EL (cell line): ENCODE data around the gene SPTB.

Experiments used
- DNase-seq: peaks from one replicate; pipeline ENCODE4 v3.0.0-alpha.2; 2016

SPTB gene

GRCh38 chr14:64816221-64816783 lies 63.4 kb downstream of the SPTB start:
- no peak for DNase-seq

GRCh38 chr14:64815257-64815656 lies 64.5 kb downstream of the SPTB start:
- no peak for DNase-seq

GRCh38 chr14:64812412-64812811 lies 67.3 kb downstream of the SPTB start:
- DNase-seq = no peak

- peak; percentile 19 for DNase-seq
These were observed 68.0 kb downstream of the SPTB start for GRCh38 chr14:64811676-64812075.

- no peak for DNase-seq
These were observed 71.3 kb downstream of the SPTB start for GRCh38 chr14:64808449-64808848.

- peak; percentile 14 for DNase-seq
These were observed 72.2 kb downstream of the SPTB start for GRCh38 chr14:64807551-64807950.

- DNase-seq = peak; percentile 26
These were observed 72.7 kb downstream of the SPTB start for GRCh38 chr14:64806862-64807495.

GRCh38 chr14:64806202-64806861 lies 73.4 kb downstream of the SPTB start:
- DNase-seq = peak; percentile 96

GRCh38 chr14:64805646-64806045 lies 74.1 kb downstream of the SPTB start:
- DNase-seq = peak; percentile 83

GRCh38 chr14:64804754-64805260 lies 74.9 kb downstream of the SPTB start:
- no peak for DNase-seq

- peak; percentile 41 for DNase-seq
These were observed 77.9 kb downstream of the SPTB start for GRCh38 chr14:64801800-64802199.

- no peak for DNase-seq
These were observed 78.7 kb downstream of the SPTB start for GRCh38 chr14:64801046-64801445.

GRCh38 chr14:64800000-64800399 lies 79.7 kb downstream of the SPTB start:
- DNase-seq = peak; percentile 56

GRCh38 chr14:64799555-64799954 lies 80.2 kb downstream of the SPTB start:
- no peak for DNase-seq

GRCh38 chr14:64796369-64796768 lies 83.3 kb downstream of the SPTB start:
- DNase-seq = no peak

- DNase-seq = no peak
These were observed 83.8 kb downstream of the SPTB start for GRCh38 chr14:64795921-64796320.

GRCh38 chr14:64795211-64795610 lies 84.5 kb downstream of the SPTB start:
- DNase-seq = no peak

GRCh38 chr14:64792871-64793560 lies 86.7 kb downstream of the SPTB start:
- DNase-seq = no peak

- DNase-seq = no peak
These were observed 87.5 kb downstream of the SPTB start for GRCh38 chr14:64792231-64792630.

GRCh38 chr14:64790478-64790877 lies 89.2 kb downstream of the SPTB start:
- no peak for DNase-seq

- DNase-seq = no peak
These were observed 90.0 kb downstream of the SPTB start for GRCh38 chr14:64789696-64790095.

- peak; percentile 92 for DNase-seq
These were observed 91.0 kb downstream of the SPTB start for GRCh38 chr14:64788706-64789105.

- DNase-seq = no peak
These were observed 92.1 kb downstream of the SPTB start for GRCh38 chr14:64787619-64788018.
